Suppressor macrophage treated with lipopolysaccharide for 1 hour (primary cell): Measurements from ENCODE around the gene PIAS4.

Experiments
- DNase-seq, 3 donors: peaks; one replicate each; pipeline ENCODE4 v3.0.0-alpha.2; 2020 to 2022

The PIAS4 gene

GRCh38 chr19:4080473-4080872, 72.9 kb downstream of the PIAS4 start:
- no peak for DNase-seq

GRCh38 chr19:4081441-4082129, 74.0 kb downstream of the PIAS4 start:
- DNase-seq = peak in 1 of 3 donors; percentile 31

GRCh38 chr19:4082172-4082571, 74.6 kb downstream of the PIAS4 start:
- DNase-seq = no peak

- peak in 1 of 3 donors; percentile 47 for DNase-seq
These were observed 76.4 kb downstream of the PIAS4 start for GRCh38 chr19:4083677-4084546.

GRCh38 chr19:4084547-4084877, 77.0 kb downstream of the PIAS4 start:
- DNase-seq = no peak

GRCh38 chr19:4086411-4086867, 78.9 kb downstream of the PIAS4 start:
- DNase-seq = no peak

- no peak for DNase-seq
These were observed 80.5 kb downstream of the PIAS4 start for GRCh38 chr19:4087787-4088679.

- peak in 1 of 3 donors; percentile 38 for DNase-seq
These were observed 81.4 kb downstream of the PIAS4 start for GRCh38 chr19:4088975-4089374.
